GM18526 (cell line): ENCODE results near the gene ZDHHC16.

Experiments
- POLR2A ChIP-seq: IDR thresholded peaks from 3 replicates; pipeline ENCODE4 v1.6.1; 2011; ENCODE audit not compliant: insufficient read length; ENCODE audit errors: extremely low read depth

The ZDHHC16 gene

DNA sequence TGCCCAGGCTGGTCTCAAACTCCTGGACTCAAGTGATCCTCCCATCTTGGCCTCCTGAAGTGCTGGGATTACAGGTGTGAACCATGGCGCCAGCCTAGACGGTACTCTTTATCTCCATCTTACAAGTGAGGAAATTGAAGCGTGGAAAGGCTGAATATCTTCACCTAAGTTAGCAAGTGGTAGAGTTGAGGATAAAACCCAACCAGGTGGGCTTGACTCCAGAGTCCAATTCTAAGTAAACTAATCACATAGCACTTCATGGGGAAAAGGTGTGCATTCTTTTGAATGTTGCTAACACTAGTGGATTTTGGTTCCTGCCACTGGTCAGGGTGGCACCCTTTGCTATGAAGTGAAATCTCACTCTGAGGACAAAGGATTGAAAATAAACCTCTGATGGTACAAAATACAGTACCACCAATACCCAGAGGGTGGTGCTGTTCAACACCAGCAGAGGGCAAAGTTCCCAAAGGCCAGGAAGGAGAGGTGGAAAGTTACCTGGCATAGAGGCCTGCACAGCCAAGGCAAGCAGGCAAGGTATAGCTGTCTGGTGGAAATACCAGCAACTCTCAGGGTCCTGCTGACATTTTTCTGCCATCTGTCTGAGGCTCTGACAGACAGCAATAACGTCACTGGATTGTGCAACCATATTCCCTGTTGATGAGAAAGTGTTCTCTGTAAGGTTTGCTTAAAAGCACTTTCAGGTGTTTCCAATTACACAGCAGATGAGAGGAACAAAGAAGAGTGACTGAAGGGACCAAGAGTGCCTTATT, 17.6 kb downstream of the ZDHHC16 start:
- TF ChIP-seq POLR2A = no peak

DNA sequence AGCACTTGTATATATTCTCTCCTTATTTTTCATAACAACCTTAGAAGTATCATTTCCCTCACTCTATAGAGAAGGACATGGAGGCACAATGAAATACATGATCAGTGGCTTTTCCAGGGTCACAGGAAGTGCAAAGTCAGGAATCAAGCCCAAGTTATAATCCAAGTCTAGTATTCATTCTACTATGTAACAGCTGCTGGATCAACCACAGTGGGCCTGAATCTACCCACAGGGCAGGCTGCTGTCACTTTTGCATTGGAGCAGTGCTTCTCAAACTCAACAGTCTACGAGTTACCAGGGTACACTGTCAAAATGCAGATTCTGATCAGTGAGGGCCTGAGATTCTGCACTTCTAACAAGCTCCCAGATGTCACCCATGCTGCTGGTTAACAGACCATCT, 18.3 kb downstream of the ZDHHC16 start:
- TF ChIP-seq POLR2A = no peak

DNA sequence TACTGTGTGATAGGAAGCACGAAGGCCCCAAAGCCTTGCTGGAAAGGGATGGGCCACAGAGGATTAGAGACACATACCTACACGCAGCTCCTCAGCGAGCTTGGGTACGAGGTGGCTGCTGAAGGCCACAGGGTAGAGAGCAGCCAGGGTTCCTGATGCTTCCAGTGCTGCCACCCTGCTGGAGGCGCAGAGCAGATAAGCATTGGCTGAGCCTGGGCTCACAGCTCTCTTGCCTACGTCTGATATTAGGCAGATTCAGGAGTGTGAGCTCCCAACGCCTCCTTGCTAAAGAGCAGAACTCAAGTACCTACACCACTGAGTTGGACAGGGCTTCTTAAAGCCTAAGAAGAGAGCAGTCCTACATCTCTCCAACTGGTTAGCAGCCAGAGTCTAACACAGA, 20.0 kb downstream of the ZDHHC16 start:
- TF ChIP-seq POLR2A = no peak

DNA sequence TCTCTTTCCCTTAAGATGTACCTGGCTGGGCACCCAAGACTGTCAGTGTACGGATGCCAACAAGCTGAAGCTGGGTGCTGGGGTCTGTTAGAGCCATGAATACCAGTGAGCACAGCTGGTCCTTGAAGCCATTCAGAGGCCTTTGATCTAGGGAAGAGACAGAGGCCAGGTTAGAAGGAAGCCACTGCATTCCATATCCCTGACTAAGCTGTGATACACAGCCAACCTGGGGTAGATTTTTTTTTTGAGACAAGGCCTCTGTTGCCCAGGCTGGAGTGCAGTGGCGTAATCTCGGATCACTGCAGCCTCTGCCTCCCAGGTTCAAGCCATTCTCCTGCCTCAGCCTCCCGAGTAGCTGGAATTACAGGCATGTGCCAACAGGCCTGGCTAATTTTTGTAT, 20.8 kb downstream of the ZDHHC16 start:
- TF ChIP-seq POLR2A = no peak

DNA sequence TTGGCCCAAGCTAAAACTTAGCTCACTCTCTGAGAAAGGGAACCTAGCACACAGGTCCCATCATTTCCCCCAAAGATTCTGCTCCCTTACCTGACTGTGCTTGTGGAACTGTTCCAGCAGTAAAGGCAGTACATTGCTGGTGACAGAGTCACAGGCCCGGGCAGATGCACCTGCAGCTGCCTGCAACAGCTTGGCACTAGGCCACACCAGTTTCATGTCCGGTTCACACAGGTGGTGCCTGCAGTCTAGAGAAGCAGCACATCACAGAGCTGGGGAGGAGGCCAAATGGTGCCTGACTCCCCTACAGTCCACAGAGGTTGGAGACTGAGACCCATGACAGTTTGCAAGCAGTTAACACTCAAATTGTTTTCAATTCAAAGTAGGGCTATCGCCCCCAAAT, 22.2 kb downstream of the ZDHHC16 start:
- no peak for TF ChIP-seq POLR2A

DNA sequence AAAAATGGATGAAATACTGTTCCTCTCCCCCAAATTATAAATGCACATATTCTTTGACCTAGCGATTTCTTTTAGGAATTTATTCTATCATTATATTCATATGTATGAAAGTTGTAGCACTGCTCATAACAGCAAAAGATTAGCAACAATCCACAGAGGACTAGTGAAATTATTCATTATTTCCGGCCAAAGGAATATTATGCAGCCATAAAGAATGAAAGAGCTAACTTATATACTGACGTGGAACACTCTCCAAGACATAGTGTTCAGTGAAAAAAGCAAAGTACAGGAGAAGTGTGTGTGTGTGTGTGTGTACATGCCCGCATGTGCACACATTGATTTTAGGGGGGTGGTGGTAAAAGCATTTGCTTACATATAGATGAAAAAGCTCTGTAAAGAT, 28.9 kb downstream of the ZDHHC16 start:
- TF ChIP-seq POLR2A = no peak

DNA sequence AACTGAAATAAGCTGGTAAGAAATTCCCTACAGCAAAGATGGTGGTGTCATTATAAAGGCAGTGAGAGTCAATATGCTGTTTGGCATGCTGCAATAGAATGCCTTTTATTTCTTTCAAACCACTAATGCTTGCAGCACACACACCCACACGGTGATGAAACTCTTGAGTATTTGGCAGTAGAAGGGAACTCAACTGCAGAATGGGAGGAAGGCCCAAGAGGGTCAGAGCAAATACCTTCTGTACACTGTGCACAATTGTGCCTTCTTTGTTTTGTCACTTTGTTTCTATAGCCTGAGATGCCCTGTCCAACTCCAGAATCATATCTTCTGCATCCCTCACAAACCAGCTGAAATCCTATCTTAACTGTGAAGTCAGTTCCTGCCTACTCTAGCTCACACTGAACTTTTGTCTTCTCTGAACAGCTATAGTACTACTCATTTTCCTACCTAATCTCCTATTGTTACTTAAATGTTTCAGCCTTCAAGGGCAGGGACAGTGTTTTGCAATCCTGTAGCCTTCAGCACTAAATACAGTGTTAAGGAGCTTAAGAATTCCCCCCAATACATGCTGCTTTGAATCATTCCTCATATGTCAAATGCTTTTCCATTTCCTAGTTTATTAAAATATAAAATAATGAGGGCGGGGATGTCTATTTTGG, 30.1 kb downstream of the ZDHHC16 start:
- no peak for TF ChIP-seq POLR2A

DNA sequence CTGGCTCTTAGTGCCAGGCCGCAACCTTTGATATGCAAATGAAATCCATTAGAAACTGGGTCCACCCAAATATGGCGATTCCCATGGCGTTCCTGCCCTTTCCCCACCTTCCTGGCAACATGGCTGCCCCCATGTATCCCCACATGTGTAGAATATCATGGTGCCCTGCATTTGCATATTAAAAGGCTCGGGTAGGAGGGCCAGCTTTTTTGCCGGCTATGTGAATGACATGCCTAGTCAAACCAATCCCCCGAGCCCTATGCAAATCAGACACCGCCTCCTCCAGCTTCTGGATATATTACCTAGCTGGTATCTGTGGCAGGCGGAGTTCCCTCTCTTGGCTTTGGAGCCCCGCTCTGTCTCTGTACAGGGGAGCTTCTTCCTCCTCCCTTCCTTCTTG, 34.0 kb downstream of the ZDHHC16 start:
- no peak for TF ChIP-seq POLR2A

DNA sequence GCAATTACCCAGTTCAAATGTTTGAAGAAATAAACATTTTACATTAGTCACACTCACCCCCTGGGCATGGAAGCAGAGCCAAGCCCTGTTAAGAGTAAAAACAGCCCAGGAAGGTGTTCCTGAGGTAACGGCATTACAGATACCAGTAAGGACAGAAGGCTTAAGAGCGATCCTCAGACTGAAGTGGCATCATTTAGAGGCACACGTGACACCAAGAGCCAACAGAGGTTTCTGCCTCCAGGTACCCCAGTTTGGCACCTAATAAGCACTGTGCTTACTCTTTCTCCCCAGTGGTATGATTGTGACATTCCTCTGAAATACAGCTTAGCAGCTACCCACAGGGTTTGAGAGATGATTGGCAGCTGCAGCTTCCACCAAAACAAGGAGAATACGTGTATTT, 35.1 kb downstream of the ZDHHC16 start:
- TF ChIP-seq POLR2A = no peak

DNA sequence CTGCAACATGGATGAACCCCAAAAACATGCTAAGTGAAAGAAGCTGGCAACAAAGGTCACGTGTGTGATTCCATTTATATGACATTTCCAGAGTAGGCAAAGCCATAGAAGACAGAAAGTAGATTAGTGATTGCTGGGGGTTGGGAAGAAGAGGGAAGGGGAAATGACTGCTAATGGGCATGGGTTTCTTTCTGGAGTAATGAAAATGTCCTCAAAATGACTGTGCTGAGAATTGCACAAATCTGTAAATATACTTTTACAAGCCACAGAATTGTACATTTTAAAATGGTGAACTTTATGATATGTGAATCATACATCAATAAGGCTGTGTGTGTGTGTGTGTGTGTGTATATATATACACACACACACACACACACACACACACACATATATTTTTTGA, 36.4 kb downstream of the ZDHHC16 start:
- no peak for TF ChIP-seq POLR2A

DNA sequence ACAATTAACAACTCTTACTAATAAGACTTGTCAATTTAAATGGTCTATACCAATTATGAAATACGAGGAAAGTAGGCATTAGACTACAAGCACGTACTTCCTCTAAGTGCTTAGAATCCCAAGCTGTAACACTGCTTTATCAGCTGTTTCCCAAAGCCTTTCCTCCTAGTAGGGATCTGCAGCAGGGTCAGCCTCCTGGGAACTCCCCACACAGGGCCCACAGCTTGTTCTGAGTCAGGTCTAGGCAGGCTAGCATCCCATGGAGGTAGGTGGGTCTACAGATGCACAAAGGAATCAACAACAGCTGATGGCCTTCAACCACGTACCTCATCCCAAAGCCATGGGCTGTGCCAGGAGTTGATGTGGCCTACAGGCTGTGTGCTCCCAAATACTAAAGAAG, 37.5 kb downstream of the ZDHHC16 start:
- TF ChIP-seq POLR2A = no peak

DNA sequence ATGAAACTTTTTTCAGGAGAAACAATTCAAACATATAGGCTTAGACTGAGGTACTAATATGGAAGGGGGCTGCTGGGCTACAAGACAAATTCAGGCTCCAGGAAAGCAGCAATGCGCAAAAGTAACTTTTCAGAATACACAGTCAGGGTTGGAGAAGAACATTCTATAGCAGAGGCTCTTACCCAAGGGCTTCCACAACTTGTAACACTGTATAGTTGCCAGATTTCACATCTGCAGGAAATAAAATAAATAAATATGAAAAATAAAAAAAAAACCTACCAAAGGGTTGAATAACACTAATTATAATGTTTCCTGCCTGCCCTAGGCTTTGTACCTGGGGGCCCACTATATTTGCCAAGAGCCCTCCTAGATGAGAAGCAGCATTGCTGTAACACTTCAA, 37.9 kb downstream of the ZDHHC16 start:
- TF ChIP-seq POLR2A = no peak

DNA sequence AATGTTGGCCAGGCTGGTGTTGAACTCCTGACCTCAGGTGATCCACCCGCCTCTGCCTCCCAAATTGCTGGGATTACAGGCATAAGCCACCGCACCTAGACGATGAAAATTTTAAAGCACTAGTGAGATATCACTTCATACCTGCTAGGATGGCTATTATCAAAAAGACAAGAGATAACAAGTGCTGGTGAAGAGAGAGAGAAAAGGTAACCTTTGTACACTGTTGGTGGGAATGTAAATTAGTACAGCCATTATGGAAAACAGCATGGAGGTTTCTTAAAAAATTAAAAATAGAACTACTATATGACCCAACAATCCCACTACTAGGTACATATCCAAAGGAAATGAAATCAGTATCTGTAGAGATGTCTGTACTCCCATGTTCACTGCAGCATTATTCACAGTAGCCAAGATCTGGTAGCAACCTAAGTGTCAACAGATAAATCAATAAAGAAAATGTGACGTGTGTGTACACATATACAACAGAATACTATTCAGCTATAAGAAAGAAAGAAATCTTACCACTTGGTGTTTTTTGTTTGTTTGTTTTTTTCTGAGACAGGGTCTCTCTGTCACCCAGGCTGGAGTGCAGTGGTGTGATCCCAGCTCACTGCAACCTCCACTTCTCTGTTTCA, 39.8 kb downstream of the ZDHHC16 start:
- TF ChIP-seq POLR2A = no peak

DNA sequence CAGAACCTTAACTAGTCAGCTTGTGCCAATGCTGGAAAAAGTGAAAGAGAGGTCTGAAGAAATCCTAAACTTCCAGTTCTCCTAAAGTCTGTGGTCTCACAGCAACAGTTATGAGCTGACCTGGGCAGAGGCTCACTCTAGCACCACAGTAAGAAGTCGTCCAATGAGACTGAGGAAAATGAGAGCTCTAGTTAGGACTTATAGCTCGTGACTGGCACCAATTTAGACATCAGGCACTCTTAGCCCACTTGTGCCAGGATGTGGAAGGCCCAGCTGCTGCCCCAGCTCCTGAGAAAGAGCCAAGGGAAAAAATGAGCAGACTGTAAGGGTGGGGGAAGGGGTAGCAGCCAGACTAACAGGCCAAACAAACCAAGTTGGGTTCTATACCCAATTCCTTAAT, 44.6 kb downstream of the ZDHHC16 start:
- TF ChIP-seq POLR2A = no peak

DNA sequence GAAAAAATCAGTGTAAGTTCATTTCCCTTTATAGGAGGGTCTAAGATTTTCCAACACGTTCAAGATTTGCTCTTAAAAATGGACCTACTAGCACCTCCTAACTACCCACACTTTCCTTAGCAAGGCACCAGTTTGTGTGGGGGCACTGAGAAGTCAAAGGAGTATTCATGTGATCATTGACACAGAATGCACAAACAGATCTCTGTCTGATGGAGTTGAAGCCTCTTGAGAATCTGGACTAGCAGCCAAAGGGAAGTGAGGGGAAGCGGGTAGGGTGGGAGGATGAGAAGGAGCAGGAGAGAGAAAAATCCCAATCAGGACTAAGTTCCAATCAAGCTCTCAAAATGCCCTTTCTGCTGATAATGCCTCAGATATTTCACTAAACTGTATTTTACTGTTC, 48.2 kb downstream of the ZDHHC16 start:
- TF ChIP-seq POLR2A = no peak

DNA sequence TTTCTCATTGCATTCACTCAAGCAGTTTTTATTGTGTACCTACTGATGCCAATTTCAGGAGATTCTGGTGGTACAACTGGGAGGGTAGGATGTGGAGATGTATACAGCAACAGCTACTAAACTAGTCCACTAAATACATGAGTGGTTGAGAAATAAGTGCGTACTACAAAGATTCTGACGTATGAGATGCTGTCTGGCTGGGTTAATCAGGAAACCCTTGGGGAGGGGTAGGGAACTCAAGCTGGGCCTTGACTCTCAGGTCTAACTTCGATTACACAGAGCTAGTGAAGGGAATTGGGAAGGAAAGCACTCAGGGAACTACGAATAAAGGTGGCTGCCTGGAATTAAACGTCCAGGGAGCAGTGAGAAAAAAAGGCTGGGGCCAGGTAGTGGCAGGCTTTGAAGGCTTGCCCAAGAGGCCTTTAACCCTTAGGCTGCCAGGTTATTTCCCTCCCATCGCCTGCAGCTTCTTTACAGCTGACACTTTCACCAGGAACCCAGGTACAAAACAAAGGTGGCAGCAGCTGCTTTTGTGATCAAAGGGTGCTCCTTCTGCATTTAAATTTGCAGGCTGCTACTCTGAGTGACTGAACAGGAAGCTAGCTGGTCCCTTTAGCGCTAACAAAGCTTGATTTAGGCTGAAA, 49.0 kb downstream of the ZDHHC16 start:
- no peak for TF ChIP-seq POLR2A
